ENCODE measurements around the gene MAPK9. TPM values are rescaled to one million over a fixed set of nuclear protein-coding genes. Genes with fewer than 3 reads are reported as not detected.
"Not testable (repeated sequence)": the region's sequence is repeated elsewhere in the genome, so short reads cannot be mapped to it uniquely, and the experiment has no call there.

MAPK9 gene
- total RNA-seq, 1 experiment from 2014 or later = 98.2 TPM

DNA sequence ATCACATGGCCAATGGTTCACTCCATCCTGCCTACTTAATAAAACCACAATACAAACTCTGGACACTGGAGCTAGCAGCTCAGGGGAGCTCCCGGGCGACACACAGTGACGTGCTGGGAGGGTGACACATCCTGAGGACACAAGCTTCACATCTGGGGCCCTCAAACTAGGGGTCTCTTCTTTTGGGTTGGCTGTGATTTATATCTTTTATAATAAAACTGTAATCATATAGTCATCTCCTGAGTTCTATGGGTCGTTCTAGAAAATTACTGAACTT, 12.1 kb upstream of the MAPK9 start:
- Histone ChIP-seq H3K9me3 (no peaks in the 10 kb centered on the region), H3K27me3 (no peaks in the 10 kb centered on the region), H3K4me3 (no peak overlapping the region), H3K36me3 (no peaks in the 10 kb centered on the region)
- no peak for DNase-seq

DNA sequence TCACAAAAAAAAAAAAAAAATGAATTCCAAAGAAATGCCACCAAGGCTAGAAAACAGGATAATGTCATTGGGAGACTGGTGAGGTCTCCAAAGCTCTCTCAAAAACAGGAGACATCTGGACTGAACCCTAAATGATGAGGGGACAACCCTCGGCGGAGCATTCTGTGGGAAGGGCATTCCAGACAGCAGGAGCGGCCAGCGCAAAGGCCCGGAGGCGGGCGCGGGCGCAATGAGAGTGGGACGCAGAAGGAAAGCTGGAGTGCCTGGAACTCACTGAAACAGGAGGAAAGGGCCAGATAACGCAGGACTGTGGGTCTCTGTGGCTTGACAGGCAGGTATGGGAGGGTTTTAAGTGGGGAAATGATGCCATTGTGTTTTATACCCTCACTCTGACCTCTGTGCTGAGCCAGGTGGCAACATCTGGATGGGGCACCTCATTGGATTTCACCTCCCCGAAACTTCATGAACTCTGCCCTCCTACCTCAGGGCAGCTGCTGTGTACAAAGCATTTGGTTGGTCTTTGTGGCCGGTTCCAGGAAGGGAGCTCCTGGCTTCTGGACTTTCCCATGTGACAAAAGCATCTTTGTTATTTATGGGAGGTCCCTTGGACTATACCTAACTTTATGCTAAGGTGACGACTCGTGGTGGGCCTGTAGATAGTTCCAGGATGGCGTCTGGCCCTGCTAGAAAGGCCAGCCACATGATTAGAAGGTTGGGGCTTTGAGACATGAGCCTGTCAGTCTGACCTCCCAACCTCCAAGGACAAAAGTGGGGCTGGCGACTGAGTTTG, 11.5 kb upstream of the MAPK9 start:
- Histone ChIP-seq H3K36me3 (no peaks in the 10 kb centered on the region), H3K27me3 (no peaks in the 10 kb centered on the region), H3K9me3 (no peaks in the 10 kb centered on the region), H3K4me3 (no peak overlapping the region)
- DNase-seq = no peak

DNA sequence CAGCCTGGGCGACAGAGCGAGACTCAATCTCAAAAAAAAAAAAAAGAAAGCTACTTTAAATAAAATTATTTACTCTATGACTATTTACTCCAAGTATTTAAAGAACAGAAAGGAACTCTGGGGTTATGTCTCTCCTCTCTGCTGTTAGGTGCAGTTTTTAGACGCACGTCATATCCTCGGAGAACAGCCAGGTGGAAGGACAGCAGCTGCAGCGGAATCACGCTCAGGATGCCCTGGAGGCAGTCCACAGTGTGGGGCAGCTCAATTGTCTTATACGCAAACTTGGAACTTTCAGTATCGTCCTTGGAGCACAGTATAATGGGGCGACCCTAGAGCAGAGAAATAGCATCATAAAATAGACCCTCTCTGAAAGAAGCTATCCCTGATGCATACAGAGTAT, 10.4 kb upstream of the MAPK9 start:
- no peak for DNase-seq
- Histone ChIP-seq H3K27me3 (no peaks in the 10 kb centered on the region), H3K36me3 (no peaks in the 10 kb centered on the region), H3K4me3 (no peak overlapping the region), H3K9me3 (no peaks in the 10 kb centered on the region)

DNA sequence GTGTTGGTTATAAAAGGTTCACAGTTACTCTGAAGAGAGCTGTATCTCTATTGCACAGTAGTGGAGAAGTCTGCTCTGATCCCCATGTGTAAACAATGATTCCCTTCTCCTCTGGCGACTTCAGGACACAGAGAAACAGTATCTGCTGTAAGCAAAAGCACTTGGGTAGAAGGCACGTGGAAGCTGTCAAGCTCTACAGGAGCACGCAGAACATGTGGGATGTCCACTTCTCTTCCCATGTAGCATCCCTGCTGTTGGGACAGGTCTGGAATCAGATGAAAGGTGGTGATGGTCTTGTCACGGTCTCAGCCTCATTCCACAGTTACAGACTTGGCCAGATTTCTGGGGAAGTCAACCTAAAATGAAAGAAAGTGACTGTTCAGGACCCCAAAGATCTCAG, 9.4 kb upstream of the MAPK9 start:
- Histone ChIP-seq H3K4me3 (no peak overlapping the region), H3K36me3 (no peaks in the 10 kb centered on the region), H3K9me3 (no peaks in the 10 kb centered on the region), H3K27me3 (no peaks in the 10 kb centered on the region)
- DNase-seq = no peak

DNA sequence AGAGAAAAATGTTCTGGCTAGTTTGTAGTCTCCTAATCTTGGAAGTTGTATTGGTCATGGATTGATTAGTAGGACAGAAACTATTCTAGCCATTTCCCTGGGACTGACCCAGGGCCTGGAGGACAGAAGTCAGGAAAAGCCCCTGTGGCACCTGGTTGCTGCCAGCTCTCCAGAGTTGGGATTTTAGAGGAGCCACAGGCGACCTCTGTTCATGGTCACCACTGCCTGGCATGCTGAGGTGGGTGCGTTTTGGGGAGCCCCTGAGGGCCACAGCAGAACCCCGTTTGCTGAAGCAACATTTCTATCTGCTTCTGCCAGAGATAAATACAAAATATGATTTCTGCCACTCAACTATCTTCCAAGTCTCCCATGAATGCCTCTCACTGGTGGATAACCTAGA, 7.6 kb upstream of the MAPK9 start:
- no peak for DNase-seq
- H3K36me3 ChIP-seq = peaks cover 7% of the 10 kb centered on the region
- H3K9me3 ChIP-seq = no peaks in the 10 kb centered on the region
- H3K27me3 ChIP-seq = no peaks in the 10 kb centered on the region
- H3K4me3 ChIP-seq = no peak overlapping the region

DNA sequence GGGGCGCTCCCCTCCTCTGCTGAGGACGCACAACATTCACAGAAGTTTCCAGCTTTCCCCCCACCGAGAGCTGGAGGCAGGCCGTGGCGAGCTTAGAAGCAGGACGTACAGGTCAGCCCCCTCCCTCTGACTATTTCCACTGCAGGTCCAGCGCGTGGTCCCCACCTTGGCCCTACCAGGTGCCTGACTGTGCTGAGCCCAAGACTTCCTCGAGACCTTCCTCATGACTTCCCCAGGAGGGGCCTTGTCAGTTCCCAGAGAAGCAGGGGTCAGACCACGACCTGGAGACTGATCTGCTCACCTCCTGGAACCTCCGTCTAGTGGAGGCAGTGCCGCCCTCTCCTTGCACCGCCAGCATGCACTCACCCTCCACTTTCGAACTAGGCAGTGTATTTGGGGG, 7.1 kb upstream of the MAPK9 start:
- H3K27me3 ChIP-seq, H3K4me3 ChIP-seq, H3K9me3 ChIP-seq, DNase-seq, H3K36me3 ChIP-seq: not testable (repeated sequence)

DNA sequence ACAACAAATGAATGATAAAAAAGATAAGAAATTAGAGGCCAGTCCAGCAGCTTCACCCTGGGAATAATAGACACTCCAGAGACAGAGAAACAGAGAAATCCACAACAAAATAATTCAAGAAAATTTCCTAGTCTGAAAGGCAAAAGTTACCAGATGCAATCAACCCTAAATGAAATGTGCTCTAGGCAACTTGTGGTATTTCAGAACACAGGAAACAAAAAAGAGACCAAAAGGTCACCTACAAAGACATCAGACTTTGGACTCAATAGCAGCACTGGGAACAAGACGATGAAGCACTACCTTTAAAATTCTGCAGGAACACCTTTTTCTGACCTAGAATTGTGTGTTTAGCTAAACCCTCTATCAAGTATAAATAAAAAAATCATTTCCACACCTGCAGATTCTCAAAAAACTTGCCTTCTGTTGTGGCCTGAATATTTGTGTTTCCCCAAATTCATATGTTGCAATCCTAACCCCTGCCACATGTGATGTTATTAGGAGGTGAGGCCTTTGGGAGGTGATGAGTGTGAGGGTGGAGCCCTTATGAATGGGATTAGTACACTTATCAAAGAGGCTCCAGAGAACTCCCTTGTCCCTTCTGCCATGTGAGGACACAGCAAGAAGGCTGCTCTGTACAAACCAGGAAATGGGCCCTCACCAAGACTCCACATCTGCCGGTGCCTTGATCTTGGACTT, 5.9 kb upstream of the MAPK9 start:
- Histone ChIP-seq H3K36me3 (peaks cover 11% of the 10 kb centered on the region), H3K4me3 (no peak overlapping the region), H3K9me3 (no peaks in the 10 kb centered on the region), H3K27me3 (no peaks in the 10 kb centered on the region)
- no peak for DNase-seq

DNA sequence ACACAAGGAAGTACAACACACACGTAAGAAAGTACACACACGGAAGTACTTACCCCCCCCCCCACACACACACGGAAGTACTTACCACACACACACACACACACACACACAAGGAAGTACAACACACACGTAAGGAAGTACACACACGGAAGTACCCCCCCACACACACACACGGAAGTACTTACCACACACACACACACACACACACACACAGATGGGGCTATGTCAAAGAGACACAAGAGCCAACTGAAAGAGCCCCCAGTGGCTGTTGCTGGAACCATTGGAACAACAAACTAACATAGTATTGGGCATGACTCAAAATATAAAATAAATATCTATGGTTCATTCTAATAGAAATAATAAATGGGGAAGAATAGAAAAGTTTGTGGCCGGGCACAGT, 4.9 kb upstream of the MAPK9 start:
- DNase-seq = peak; percentile 31
- Histone ChIP-seq H3K27me3 (no peaks in the 10 kb centered on the region), H3K4me3 (no peak overlapping the region), H3K36me3 (peaks cover 11% of the 10 kb centered on the region), H3K9me3 (no peaks in the 10 kb centered on the region)

DNA sequence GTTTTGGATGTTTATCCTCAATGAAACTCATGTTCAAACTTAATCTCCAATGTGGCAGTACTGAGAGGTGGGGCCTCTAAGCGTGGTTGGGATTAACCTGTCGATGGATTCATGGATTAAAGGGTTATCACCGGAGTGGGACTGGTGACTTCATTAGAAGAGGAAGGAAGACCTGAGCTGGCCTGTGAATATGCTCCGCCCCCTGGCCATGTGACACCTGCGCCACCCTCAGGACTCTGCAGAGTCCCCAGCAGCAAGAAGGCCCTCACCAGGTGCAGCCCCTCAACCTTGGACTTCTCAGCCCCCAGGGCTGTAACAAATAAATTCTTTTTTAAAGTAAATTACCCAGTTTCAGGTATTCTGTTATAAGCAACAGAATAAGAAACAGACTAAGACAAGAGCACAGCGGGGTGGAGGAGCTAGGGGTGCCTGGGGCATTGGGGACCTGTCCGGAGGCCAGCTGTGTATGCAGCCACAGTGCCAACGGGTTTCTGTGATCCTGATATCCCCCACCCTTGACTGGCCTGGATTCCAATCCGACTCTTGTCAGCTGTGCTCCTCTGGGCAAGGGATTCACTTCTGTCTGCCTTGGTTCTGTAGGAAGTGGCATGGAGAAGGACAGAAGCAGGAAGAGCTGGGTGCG, 3.2 kb upstream of the MAPK9 start:
- H3K36me3 ChIP-seq = peaks cover 15% of the 10 kb centered on the region
- H3K27me3 ChIP-seq = no peaks in the 10 kb centered on the region
- H3K9me3 ChIP-seq = no peaks in the 10 kb centered on the region
- H3K4me3 ChIP-seq = no peak overlapping the region
- no peak for DNase-seq

DNA sequence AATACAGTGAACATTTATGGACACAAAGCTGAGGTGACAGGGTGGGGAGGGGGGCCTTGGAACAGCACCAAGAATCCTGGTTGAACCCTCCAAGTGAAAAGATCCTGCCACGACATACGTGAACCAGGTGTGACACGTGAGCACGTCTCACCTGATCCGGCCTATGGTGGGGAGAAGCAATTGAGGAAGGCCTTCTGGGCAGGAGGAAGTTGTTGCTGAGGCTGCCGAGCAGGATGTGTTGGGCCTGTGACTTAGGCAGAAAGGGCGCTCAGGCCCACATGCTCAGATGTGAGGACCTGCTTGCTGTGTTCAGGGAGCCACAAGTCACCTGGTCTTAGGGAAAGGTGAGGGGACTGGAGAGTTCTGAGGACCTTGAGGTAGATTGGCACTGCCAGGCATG, 2.5 kb upstream of the MAPK9 start:
- Histone ChIP-seq H3K36me3 (peaks cover 18% of the 10 kb centered on the region), H3K9me3 (no peaks in the 10 kb centered on the region), H3K4me3 (no peak overlapping the region), H3K27me3 (no peaks in the 10 kb centered on the region)
- no peak for DNase-seq

DNA sequence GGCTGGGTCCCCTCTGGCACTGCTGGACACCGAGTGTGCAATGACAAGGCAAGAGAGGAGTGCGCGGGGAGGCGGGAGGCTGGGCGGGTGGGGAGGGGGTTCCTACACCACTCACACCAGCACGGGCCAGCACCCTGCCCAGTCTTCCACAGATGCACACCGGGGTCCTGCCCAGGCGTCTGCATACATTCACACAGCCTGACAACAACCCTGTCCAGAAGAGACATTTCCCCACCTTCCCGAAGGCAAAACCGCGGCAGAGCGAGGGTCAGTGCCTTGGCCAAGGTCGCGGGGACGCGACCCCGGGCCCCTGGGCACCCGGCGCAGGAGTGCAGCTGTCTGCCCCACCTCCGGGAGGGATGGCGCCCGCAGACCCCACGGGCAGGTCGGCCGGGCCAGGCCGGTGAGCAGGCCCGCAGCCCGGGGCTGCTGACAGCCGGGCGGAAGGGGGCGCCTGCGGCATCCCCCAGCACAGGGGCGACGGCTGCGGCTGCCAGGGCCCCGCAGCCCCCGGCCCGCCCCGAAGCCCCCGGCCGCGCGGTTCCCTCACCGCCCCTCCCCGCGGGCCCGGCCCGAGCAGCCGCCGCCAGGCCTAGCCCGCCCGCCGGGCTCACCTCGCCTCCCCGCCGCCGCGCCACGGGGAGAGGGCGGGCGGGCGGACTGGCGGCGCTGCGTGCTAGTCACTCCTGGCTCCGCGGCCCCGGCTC, 496 bp downstream of the MAPK9 start:
- Histone ChIP-seq H3K36me3 (peaks cover 39% of the 10 kb centered on the region), H3K27me3 (no peaks in the 10 kb centered on the region), H3K4me3 (peak overlapping the region; percentile 86), H3K9me3 (peaks cover 4% of the 10 kb centered on the region; the same call in 1 of the 2 replicates)
- peak; percentile 34 for DNase-seq

DNA sequence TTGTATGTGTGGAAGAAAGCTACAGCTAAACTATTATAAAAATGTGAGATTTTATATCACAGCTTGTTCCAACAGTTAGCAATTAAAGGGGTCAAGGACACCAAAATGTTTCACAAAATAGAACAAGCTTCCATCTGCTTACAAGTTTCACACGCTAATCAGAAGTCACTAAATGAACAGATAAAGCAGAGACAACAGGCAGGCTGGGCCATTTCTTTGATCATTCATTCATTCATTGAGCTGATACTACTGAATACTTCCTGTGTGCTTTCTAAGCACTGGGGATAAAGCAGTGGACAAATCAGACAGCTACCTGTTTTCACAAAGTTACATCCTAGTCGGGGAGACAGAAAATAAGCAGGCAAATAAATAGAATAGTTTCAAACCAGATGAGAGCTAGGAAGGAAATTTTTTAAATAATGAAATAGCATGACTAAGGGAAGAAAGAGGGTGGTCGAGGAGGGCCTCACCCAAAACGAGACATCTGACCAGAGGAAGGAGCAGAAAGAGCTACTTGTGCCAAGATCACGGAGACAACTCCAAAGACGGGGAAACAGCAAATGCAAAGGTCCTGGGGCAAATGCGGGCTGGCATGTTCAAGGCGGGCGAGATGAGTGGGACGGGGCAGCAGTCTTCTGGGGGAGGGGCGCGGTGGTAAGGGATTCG, 1.2 kb downstream of the MAPK9 start:
- Histone ChIP-seq H3K9me3 (peaks cover 4% of the 10 kb centered on the region; the same call in 1 of the 2 replicates), H3K27me3 (no peaks in the 10 kb centered on the region), H3K4me3 (peak overlapping the region; percentile 86), H3K36me3 (peaks cover 43% of the 10 kb centered on the region)
- DNase-seq = no peak

DNA sequence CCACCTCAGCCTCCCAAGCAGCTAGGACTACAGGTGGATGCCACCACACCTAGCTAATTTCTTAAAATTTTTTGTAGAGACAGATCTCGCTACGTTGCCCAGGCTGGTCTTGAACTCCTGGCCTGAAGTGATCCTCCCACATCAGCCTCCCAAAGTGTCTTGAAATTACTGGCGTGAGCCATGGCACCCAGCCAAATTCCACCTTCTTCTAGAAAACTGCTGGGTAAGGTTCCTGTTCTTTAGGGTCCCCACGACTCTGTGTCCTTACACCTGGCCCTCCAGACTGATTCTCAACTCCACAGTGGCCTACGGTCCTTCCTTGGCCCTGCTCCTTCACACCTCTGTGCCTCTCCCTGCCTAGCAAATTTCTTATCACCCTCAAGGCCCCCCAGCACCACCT, 1.9 kb downstream of the MAPK9 start:
- Histone ChIP-seq H3K9me3 (peaks cover 4% of the 10 kb centered on the region; the same call in 1 of the 2 replicates), H3K36me3 (peaks cover 46% of the 10 kb centered on the region), H3K4me3 (no peak overlapping the region), H3K27me3 (no peaks in the 10 kb centered on the region)
- no peak for DNase-seq

DNA sequence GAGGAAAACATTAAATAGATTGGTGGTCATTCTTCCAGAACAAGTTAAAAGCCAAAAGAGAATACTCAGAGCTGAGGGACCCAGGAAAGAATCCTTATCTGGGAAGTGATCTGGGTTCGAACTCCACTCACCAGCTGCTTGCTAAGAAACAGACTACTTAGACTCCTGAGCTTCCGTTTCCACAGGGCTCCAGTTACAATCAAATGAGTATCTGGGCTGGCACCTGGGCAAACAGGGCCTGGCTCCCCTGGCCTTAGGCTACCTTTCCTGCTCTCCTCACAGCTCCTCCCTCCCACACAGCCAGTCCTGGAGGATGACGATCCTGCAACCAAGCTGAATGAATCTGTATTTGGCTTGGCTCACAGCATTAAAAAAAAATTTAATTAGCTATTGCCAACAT, 2.5 kb downstream of the MAPK9 start:
- no peaks in the 10 kb centered on the region for H3K27me3 ChIP-seq
- no peak for DNase-seq
- H3K4me3 ChIP-seq = no peak overlapping the region
- H3K36me3 ChIP-seq = peaks cover 46% of the 10 kb centered on the region
- H3K9me3 ChIP-seq = peaks cover 4% of the 10 kb centered on the region; the same call in 1 of the 2 replicates

DNA sequence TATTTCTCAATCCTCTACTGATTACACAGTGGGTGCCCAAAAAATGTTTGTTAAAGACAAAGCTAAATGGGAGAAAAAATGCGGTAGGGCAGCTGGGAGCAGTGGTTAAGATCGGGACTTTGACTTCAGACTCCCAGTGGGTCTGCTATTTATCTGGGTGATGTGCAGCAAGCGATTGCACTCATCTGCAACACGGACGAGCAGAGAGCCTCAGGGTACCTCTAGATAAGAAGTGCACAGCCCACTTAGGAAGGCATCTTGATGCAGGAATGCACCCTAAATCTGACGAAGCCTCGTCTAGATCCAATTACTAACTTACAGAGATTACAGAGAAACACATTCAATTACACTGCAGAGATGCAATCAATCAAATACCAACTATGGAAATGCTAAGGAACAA, 4.0 kb downstream of the MAPK9 start:
- H3K4me3 ChIP-seq = no peak overlapping the region
- H3K27me3 ChIP-seq = no peaks in the 10 kb centered on the region
- H3K9me3 ChIP-seq = peaks cover 4% of the 10 kb centered on the region; the same call in 1 of the 2 replicates
- peaks cover 58% of the 10 kb centered on the region for H3K36me3 ChIP-seq
- no peak for DNase-seq

DNA sequence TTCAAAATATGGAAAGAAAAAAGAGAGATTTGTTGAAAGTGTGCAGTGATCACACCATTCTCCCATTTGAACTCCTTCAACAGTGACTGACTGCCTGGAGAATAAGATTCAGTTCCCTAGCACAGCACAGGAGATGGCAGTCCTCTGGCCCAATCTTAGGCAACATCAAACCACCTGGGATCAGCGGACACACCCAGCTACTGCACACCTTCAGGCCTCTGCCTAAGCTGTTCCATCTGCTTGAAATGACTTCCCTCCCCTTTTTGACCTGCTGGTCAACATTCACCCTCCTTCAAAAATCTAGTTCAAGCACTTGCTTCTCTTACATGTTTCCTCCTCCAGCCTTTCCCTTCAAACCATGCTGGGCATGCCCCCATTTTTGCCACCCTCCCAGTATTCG, 4.5 kb downstream of the MAPK9 start:
- Histone ChIP-seq H3K36me3 (peaks cover 63% of the 10 kb centered on the region), H3K9me3 (peaks cover 4% of the 10 kb centered on the region; the same call in 1 of the 2 replicates), H3K27me3 (no peaks in the 10 kb centered on the region), H3K4me3 (no peak overlapping the region)
- no peak for DNase-seq

DNA sequence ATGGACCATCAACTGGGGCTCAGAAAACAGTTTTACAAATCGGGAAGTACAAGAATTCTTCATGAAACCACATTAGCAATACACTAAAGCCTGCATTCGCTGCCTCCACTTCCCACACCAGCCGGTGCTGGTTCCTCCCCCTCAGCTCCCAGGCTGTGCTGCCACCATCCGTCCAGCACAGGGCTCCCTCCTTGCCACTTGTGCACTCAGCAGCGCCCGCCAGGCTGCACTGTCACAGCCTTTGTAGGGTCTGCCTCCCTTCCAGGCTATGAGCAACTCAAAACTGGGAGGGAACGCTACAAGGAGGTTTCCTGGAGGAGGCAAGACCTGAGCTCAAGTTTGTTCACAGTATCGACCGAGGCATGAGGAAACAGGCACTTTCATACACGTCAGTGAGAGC, 7.7 kb downstream of the MAPK9 start:
- no peak for DNase-seq
- H3K4me3 ChIP-seq = no peak overlapping the region
- peaks cover 89% of the 10 kb centered on the region for H3K36me3 ChIP-seq
- peaks cover 6% of the 10 kb centered on the region for H3K9me3 ChIP-seq
- H3K27me3 ChIP-seq = no peaks in the 10 kb centered on the region

Data from MG63 (cell line).